SKM-1 treated with dmso at 0.1 percent for 144 hours (cell line): ENCODE measurements around the gene NUTM2G.
"Not testable (repeated sequence)": the region's sequence is repeated elsewhere in the genome, so short reads cannot be mapped to it uniquely, and the experiment has no call there.

Experiments
- DNase-seq: peaks from one replicate; lab custom pipeline; 2025; ENCODE audit not compliant: unreplicated experiment; lab: John Stamatoyannopoulos, UW

NUTM2G gene

GRCh38 chr9:96928543-96928942 lies at the start of gene NUTM2G:
Gene NUTM2G (plus strand): TSS chr9:96928843. CDS start chr9:96929025, 182 bp downstream.
- not testable (repeated sequence) for DNase-seq

GRCh38 chr9:96883922-96884321 lies 44.7 kb upstream of the NUTM2G start:
- DNase-seq = no peak

- no peak for DNase-seq
Measured at GRCh38 chr9:96884443-96884842, 44.2 kb upstream of the NUTM2G start.

- no peak for DNase-seq
Measured at GRCh38 chr9:96885424-96885823, 43.2 kb upstream of the NUTM2G start.

GRCh38 chr9:96888591-96888990 lies 40.1 kb upstream of the NUTM2G start:
- DNase-seq = no peak

- DNase-seq = no peak
Measured at GRCh38 chr9:96892131-96892530, 36.5 kb upstream of the NUTM2G start.

GRCh38 chr9:96900010-96900409 lies 28.6 kb upstream of the NUTM2G start:
- not testable (repeated sequence) for DNase-seq

- not testable (repeated sequence) for DNase-seq
Measured at GRCh38 chr9:96904947-96905722, 23.5 kb upstream of the NUTM2G start.

- DNase-seq = not testable (repeated sequence)
Measured at GRCh38 chr9:96908479-96908878, 20.2 kb upstream of the NUTM2G start.

GRCh38 chr9:96915539-96915938 lies 13.1 kb upstream of the NUTM2G start:
- not testable (repeated sequence) for DNase-seq

- DNase-seq = not testable (repeated sequence)
Measured at GRCh38 chr9:96916531-96916930, 12.1 kb upstream of the NUTM2G start.

GRCh38 chr9:96918550-96918949 lies 10.1 kb upstream of the NUTM2G start:
- DNase-seq = not testable (repeated sequence)

GRCh38 chr9:96920803-96921202 lies 7.8 kb upstream of the NUTM2G start:
- DNase-seq = not testable (repeated sequence)

- not testable (repeated sequence) for DNase-seq
Measured at GRCh38 chr9:96925587-96925986, 3.1 kb upstream of the NUTM2G start.

GRCh38 chr9:96931665-96932064 lies 3.0 kb downstream of the NUTM2G start:
- DNase-seq = not testable (repeated sequence)

GRCh38 chr9:96934097-96934496 lies 5.5 kb downstream of the NUTM2G start:
- DNase-seq = not testable (repeated sequence)

GRCh38 chr9:96934706-96935105 lies 6.1 kb downstream of the NUTM2G start:
- not testable (repeated sequence) for DNase-seq

GRCh38 chr9:96935401-96935800 lies 6.8 kb downstream of the NUTM2G start:
- DNase-seq = not testable (repeated sequence)

- DNase-seq = not testable (repeated sequence)
Measured at GRCh38 chr9:96937442-96937841, 8.8 kb downstream of the NUTM2G start.

GRCh38 chr9:96938957-96939665 lies 10.5 kb downstream of the NUTM2G start:
- not testable (repeated sequence) for DNase-seq

GRCh38 chr9:96940982-96941381 lies 12.3 kb downstream of the NUTM2G start:
- not testable (repeated sequence) for DNase-seq

GRCh38 chr9:96941628-96942027 lies 13.0 kb downstream of the NUTM2G start:
- not testable (repeated sequence) for DNase-seq
